Spinal cord (tissue), 10 donors: Measurements from ENCODE around the gene ADAM15. TPM values are rescaled to one million over a fixed set of nuclear protein-coding genes. Genes with fewer than 3 reads are reported as not detected.
A peak's percentile ranks its signal among the peaks of the same experiment; 100 is the strongest.

ENCODE experiments used
- DNase-seq, 6 donors: peaks; one replicate each; pipeline versions ENCODE4 v3.0.0 to v3.0.0-alpha.2; 2013 to 2015; ENCODE audit warnings: low spot score in 6 of 6, low read depth in 4 of 6
- H3K27ac ChIP-seq: one replicate; pipeline ENCODE4 v1.5.1; 2013; ENCODE audit warnings: low read depth, low read length, control low read depth
- H3K27me3 ChIP-seq: one replicate; pipeline ENCODE4 v1.6.1; 2013; ENCODE audit warnings: low read length; ENCODE audit not compliant: control insufficient read depth, insufficient read depth
- H3K36me3 ChIP-seq: one replicate; pipeline ENCODE4 v1.6.1; 2013; ENCODE audit warnings: low read length; ENCODE audit not compliant: control insufficient read depth, insufficient read depth
- H3K4me1 ChIP-seq: one replicate; pipeline ENCODE4 v1.6.1; 2013; ENCODE audit warnings: low read length; ENCODE audit not compliant: control insufficient read depth, insufficient read depth
- H3K4me3 ChIP-seq: one replicate; pipeline ENCODE4 v1.5.1; 2013; ENCODE audit warnings: low read depth, low read length, control low read depth
- H3K9me3 ChIP-seq: one replicate; pipeline ENCODE4 v1.6.1; 2013; ENCODE audit warnings: low read length; ENCODE audit not compliant: control insufficient read depth, insufficient read depth
- WGBS: methylation state at CpG from one replicate; pipeline ENCODE4 v1.1.5; 2013; ENCODE audit warnings: missing lambda C conversion rate; ENCODE audit not compliant: insufficient coverage; 5-methylcytosine and 5-hydroxymethylcytosine counted together
- long read RNA-seq, 4 donors: transcript quantifications; one replicate each; lab custom pipeline, GENCODE V29; 2026
- polyA plus RNA-seq, 2 donors: library from polyadenylated mRNA; unstranded; fragments of 120-200 nt; gene quantifications; one replicate each; pipeline ENCODE4 v1.2.1, GENCODE V29; 2013; ENCODE audit not compliant: insufficient read length in 2 of 2
- total RNA-seq, 2 donors: library from RNA; depleted of rRNA in 1 of 2; stranded (reverse); fragments of 120-200 nt in 1 of 2; fragments of >200 nt in 1 of 2; gene quantifications; one replicate each; pipeline versions ENCODE4 v1.2.3 to v1.2.4, GENCODE V29; 2013 to 2014
- donor health status: healthy.

Gene ADAM15
- total RNA-seq (10 to 100 TPM; 29.9 to 58.5 TPM), polyA plus RNA-seq (100 to 1,000 TPM in 1 of 2 donors, 10 to 100 TPM in 1; 73.1 to 100 TPM)
- long read RNA-seq, donor 1, transcript ADAM15-213 (2 exons, 525 nt): major isoform, 7 of 14 reads
- long read RNA-seq, donor 1, partial matches to known transcripts: 0 of 14 reads
- long read RNA-seq, donor 1, other reads (novel, unspliced or antisense): 0 of 14 reads
- long read RNA-seq, donor 2, partial matches to known transcripts: 0 of 5 reads
- long read RNA-seq, donor 2, other reads (novel, unspliced or antisense): 0 of 5 reads
- long read RNA-seq, donor 3, partial matches to known transcripts: 5 of 7 reads
- long read RNA-seq, donor 3, other reads (novel, unspliced or antisense): 0 of 7 reads
- long read RNA-seq, donor 4, transcript ADAM15-213 (2 exons, 525 nt): major isoform, 9 of 40 reads
- long read RNA-seq, donor 4, transcript ADAM15-201 (21 exons, 2,799 nt): minor isoform, 6 of 40 reads
- long read RNA-seq, donor 4, partial matches to known transcripts: 24 of 40 reads
- long read RNA-seq, donor 4, other reads (novel, unspliced or antisense): 0 of 40 reads

DNA sequence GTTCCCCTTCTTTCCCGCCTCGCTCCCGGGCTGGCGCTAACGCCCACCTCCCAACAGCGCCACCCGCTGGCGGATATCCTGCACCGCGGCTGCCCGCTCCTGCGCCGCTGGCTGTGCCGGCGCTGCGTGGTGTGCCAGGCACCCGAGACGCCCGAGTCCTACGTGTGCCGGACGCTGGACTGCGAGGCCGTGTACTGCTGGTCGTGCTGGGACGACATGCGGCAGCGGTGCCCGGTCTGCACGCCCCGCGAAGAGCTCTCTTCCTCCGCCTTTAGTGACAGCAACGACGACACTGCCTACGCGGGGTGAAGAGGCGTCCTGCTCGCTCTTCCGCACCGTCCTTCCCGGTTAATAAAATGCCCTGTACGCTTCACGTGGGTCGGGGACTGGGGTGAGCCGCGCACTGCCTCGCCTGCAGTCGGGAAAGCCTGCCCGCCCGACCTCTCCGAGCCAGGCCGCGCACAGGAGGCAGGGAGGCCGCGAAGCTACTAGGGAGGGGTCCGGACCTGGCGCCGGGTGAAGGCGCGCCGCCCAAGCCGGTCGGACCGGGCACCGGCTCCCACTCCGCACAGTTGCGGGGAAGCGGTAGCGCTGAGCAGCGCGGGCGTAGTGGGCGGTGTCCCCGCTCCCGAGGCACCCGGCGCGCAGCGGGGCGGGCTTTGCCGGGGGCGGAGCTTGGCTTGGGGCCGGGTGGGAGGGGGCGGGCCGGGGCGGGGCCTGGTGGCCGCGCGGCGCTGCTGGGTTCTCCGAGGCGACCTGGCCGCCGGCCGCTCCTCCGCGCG, at the start of gene ADAM15:
ADAM15 (plus strand) TSS at position 757 of the 782 bp plus-strand sequence. CDS start 71 bp downstream, outside the sequence.
- WGBS: under 1% methylated on average over 99 of the region's 99 CpGs
- Histone ChIP-seq H3K27me3 (no peaks in the 10 kb centered on the region), H3K9me3 (no peaks in the 10 kb centered on the region), H3K36me3 (peaks cover 14% of the 10 kb centered on the region), H3K4me3 (peak within 1 kb of the TSS; percentile 72), H3K4me1 (peaks cover 33% of the 10 kb centered on the region), H3K27ac (peak within 1 kb of the TSS; percentile 84)
- DNase-seq: peak in 3 of 6 donors; percentile 48 to 89 (median 88)

GRCh38 chr1:155001425-155001674, 49.8 kb upstream of the ADAM15 start:
- H3K4me3 ChIP-seq: peak overlapping the region; percentile 57
- H3K36me3 ChIP-seq: no peaks in the 10 kb centered on the region
- no peaks in the 10 kb centered on the region for H3K9me3 ChIP-seq
- peaks cover 4% of the 10 kb centered on the region for H3K27me3 ChIP-seq
- H3K4me1 ChIP-seq: peaks cover 67% of the 10 kb centered on the region
- 0% methylated on average over 10 of the region's 11 CpGs for WGBS
- no peak for DNase-seq
- peak overlapping the region; percentile 87 for H3K27ac ChIP-seq

DNA sequence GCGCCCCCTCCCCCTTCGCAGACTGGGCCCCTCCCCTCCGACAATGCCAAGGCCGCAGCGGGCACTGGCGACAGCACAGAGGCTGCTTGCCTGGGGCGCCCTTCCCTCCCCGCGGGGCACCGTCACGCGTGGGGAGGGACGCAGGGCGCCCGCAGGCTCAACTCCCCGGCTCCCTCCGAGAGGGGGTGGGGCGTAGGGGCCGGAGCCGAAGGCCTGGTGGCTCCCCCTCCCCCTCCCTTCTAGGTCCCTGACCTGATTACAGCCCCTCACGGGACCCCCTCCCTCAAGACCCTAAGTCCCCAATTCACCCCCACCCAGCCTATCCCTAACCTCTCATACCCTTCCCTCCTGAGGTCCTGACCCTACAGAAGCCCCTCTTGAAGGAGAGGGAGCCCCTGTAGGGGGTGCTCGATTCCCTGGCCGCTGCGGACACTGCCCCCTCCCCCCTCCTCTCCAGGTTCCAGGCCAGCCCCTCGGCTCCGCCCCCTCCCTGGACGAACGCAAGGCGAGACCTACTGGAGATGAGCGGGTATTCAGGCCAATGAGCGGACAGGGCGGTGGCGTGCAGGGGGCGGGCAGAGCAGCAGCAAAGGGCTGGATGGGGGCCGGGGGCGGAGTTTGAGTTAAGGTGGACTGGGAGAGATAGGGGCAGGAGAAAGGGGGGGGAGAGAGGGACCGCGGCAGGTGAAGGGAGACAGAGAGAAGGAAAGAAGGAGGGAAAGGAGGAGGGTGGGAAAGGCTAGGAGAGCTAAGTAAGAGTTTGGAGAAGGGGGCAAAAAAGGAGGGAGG, 49.2 kb upstream of the ADAM15 start:
- Histone ChIP-seq H3K4me3 (peak overlapping the region; percentile 57), H3K9me3 (no peaks in the 10 kb centered on the region), H3K27me3 (peaks cover 4% of the 10 kb centered on the region), H3K27ac (peak overlapping the region; percentile 87), H3K36me3 (no peaks in the 10 kb centered on the region), H3K4me1 (peaks cover 72% of the 10 kb centered on the region)
- 0% methylated on average over 32 of the region's 38 CpGs for WGBS
- DNase-seq: peak; percentile 92 to 99 (median 98)

GRCh38 chr1:155002464-155003226, 48.5 kb upstream of the ADAM15 start, which contains the start of gene ZBTB7B:
ZBTB7B (plus strand) TSS chr1:155002802; CDS start chr1:155014661, 11,859 bp downstream.
- Histone ChIP-seq H3K36me3 (peaks cover 2% of the 10 kb centered on the region), H3K27me3 (peaks cover 4% of the 10 kb centered on the region), H3K4me1 (peaks cover 79% of the 10 kb centered on the region), H3K27ac (peak within 1 kb of the TSS; percentile 87), H3K4me3 (peak within 1 kb of the TSS; percentile 68), H3K9me3 (no peaks in the 10 kb centered on the region)
- DNase-seq: peak in 1 of 6 donors; percentile 43
- 2% methylated on average over 25 of the region's 35 CpGs for WGBS

GRCh38 chr1:155003227-155003765, 47.8 kb upstream of the ADAM15 start:
- peak overlapping the region; percentile 85 for H3K27ac ChIP-seq
- peaks cover 4% of the 10 kb centered on the region for H3K27me3 ChIP-seq
- H3K4me3 ChIP-seq: peak overlapping the region; percentile 68
- peak in 2 of 6 donors; percentile 56 to 62 for DNase-seq
- H3K9me3 ChIP-seq: no peaks in the 10 kb centered on the region
- H3K4me1 ChIP-seq: peaks cover 86% of the 10 kb centered on the region
- under 1% methylated on average over 19 of the region's 37 CpGs for WGBS
- H3K36me3 ChIP-seq: peaks cover 8% of the 10 kb centered on the region

- WGBS: 0% methylated on average over 11 of the region's 34 CpGs
- Histone ChIP-seq H3K27ac (peak overlapping the region; percentile 85), H3K4me3 (peak overlapping the region; percentile 68), H3K9me3 (no peaks in the 10 kb centered on the region), H3K4me1 (peaks cover 88% of the 10 kb centered on the region), H3K36me3 (peaks cover 9% of the 10 kb centered on the region), H3K27me3 (peaks cover 4% of the 10 kb centered on the region)
- DNase-seq: peak in 2 of 6 donors; percentile 50 to 57
Observed at GRCh38 chr1:155003766-155004351, 47.3 kb upstream of the ADAM15 start.

GRCh38 chr1:155004352-155005075, 46.6 kb upstream of the ADAM15 start:
- no peak for DNase-seq
- H3K4me1 ChIP-seq: peaks cover 85% of the 10 kb centered on the region
- peaks cover 4% of the 10 kb centered on the region for H3K27me3 ChIP-seq
- peak overlapping the region; percentile 68 for H3K4me3 ChIP-seq
- H3K9me3 ChIP-seq: no peaks in the 10 kb centered on the region
- peaks cover 9% of the 10 kb centered on the region for H3K36me3 ChIP-seq
- H3K27ac ChIP-seq: peak overlapping the region; percentile 85
- WGBS: 20% methylated on average over 1 of the region's 5 CpGs
